Activated CD8-positive, alpha-beta memory T cell treated with anti-CD3 and anti-CD28 coated beads for 36 hours (primary cell): ENCODE measurements around the gene SIPA1L3. TPM values are rescaled to one million over a fixed set of nuclear protein-coding genes. Genes with fewer than 3 reads are reported as not detected.

Source experiments
- CTCF ChIA-PET: fragments of 350-600 bp; sonication (Branson Sonifier 250); formaldehyde crosslinking; loops from one replicate; lab custom pipeline; 2021; ENCODE audit warnings: antibody characterized with exemption; lab: Charles Lee
- POLR2A ChIA-PET: fragments of 350-600 bp; sonication (Branson Sonifier 250); formaldehyde crosslinking; loops from one replicate; lab custom pipeline; 2021; ENCODE audit warnings: antibody characterized with exemption; lab: Charles Lee
- total RNA-seq, 2 experiments: library from RNA; stranded (reverse); gene quantifications; one replicate each; pipeline ENCODE4 v1.2.3, GENCODE V29; 2021

SIPA1L3 gene
- total RNA-seq, 2 experiments from 2014 or later, result 14.0 to 15.3 TPM

DNA sequence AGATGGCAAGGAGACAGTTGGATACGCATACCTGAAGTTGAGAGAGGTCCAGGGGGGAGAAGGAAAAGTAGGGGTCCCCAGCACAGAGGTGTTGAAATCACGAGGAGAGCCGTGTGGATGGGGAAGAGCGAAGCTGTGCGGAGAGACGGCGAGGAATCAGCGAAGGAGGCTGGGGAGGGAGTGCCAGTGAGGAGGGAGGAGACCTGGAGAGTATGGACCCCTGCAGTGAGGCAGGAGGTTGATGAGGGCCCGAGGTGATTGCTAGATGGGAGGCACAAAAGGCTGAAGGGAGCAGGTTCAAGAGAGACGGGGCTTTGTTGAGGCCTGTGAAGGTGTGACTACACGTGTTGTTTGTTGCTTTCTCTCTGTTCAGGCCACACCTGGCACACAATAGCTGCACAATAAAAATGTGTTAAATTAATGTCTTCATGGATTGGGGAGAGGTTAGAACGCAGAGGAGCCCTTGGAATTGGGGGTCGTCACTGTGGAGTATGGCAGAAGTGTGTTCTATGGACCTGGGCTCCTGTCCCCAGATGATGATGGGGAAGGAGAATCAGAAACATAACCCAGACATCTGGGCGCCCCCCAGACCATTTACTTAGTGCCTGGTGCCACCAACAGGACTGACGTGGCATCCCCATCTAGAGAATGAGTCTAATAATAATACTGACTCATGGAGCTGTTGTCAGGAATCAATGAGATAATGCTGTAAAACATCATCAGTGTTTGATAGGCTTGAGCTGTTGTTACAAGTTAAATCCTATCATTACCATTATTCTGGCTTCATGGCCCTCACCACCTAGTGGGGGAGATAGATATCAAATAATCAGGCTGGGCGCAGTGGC lies 137.5 kb downstream of the SIPA1L3 start:
- POLR2A ChIA-PET, result no interaction called here
- CTCF ChIA-PET, result interaction anchor here (1.4 kb wide), 1 partner anchor 142 kb away, joined by 3 read pairs; no protein-coding TSS in a partner anchor

DNA sequence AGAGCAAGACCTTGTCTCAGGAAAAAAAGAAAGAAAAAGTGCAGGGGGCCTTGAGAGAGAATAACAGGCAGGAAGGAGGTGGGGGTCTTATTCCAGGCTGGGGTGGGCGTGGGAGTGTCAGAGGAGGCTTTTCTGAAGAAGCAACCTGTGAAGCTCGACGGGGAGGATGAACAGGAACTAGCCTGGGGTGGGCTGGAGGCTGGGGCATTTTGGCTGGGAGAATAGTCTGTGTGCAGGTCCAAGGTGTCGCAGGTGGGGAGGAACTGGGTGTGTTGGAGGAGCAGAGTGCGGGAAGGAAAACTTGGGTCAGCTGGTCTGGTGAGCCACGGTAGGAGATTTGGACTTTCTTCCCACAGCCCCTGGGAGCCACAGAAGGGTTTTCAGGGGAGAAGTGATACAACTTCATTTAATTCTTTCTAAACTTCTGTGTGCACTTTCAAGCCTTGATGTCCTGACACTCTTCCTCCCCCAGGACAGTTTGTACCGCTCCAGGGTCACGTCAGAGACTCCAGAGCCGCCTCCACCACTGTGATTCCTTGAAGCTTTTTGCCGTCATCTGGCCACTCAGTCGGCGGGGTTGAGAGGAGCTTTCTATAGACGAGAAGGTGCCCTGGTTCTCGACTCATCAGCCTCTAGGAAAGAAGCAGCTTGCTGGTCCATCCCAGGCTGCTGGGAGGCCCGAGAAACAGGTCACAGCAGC lies 138.7 kb downstream of the SIPA1L3 start:
- ChIA-PET POLR2A (no interaction called here), CTCF (interaction anchor here (1.4 kb wide), 1 partner anchor 143 kb away, joined by 3 read pairs; no protein-coding TSS in a partner anchor)

DNA sequence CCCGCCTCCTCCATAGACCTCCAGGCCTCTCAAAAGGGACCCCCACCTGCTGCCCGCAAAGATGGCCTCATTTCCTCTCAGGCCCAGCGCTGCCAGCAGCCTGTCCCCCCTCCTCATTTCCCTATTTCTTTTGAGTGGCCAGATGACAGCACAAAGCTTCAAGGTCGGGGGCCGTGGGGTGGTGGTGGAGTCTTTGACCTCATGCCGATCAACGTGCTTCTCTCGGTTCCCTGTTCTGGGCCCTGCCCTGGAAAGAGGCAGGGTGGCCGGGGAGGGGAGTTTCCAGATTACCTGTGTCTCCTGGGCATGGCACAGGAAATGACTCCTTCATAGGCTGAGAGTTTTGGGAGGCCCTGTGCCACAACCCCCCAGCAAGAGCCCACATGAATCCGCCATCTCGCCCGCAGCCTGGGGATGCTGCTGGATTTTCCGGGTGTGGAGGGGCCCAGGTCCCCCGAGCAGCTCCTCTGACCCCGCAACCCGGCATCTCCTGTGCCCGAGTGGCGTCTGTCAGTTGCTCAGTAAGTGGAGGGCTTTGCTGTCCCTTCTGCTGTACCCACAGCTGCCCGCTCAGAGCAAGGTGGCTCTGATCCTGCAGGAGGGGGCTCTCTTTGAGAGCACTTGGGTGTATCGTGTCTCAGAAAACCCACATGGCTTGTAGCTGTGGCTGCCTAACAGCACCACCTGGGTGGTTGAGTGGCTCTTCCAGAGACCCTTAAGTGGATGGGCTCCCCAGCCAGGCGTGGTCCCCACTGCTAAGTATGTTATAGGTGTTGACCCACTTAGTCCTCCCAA lies 139.4 kb downstream of the SIPA1L3 start:
- CTCF ChIA-PET, result no interaction called here

DNA sequence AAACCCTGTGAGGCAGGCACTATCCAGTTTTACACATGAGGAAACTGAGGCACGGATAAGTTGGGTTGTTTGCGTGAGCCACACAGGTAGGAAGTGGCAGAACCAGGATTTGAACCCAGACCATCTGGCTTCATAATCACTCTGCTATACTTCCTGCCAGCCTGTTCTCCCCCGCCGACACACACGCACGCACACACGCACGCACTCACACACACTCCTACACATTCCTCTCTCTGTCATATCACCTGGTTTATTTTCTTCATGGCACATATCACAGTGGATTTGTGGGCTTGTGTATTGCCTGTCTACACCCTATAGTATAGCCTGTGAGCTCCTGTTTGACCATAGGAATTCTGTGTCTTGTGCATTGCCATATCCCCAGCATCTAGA lies 140.0 kb downstream of the SIPA1L3 start:
- POLR2A ChIA-PET, result no interaction called here
- CTCF ChIA-PET, result no interaction called here

More for the DNA sequence above, 139.4 kb downstream of the SIPA1L3 start:
- POLR2A ChIA-PET, result no interaction called here

DNA sequence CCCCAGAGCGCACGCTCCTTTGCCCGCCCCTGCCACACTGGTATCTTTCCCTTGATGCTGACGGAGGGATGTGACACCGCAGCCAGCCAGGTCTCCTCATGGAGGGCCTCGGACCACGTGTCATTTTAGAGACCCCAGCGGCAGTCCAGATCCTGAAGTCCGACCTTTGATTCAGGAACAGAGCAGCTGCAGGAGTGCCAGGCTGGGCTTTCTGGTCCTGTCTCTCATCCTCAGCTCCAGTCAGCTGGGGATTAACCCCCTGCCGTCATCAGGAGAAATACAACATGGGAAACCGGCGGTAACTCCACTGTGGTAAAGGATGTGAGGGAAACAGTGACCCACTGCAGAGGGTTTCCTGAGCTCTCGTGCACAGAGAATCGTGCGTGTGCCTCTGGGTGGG lies 140.6 kb downstream of the SIPA1L3 start:
- ChIA-PET POLR2A (no interaction called here), CTCF (interaction anchor here (0.8 kb wide), 1 partner anchor 145 kb away, joined by 3 read pairs; no protein-coding TSS in a partner anchor)

DNA sequence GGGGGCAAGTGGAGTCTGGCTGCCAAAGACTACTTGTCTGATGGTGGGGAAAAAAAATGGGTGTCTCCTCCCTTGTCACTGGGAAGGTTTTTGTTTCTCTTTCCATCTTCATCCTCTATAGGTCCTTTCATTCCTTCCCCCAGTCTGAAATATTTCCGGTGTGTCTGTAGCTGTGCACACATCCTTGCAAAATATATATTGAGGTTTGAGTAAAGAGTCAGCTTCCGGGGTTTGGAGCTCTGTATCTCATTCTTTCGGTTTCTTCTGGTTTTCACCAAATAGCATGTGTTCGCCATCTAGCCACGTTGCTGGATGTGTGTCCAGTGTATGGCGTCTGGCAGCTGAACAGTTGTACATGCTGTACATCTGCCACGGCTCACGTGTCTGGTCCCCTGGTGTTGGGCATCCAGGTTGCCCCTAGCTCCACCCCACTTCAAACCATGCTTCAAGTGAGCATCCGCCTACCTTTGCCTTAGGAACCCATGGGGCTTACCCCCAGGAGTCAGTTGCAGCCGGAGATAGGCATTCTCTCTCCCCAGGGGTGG lies 142.2 kb downstream of the SIPA1L3 start:
- CTCF ChIA-PET, result interaction anchor here (0.8 to 1.0 kb wide), 3 partner anchors 143 to 151 kb away, joined by 3 to 6 read pairs (median 3); partner anchors contain the start of genes SIPA1L3 and WDR87
- POLR2A ChIA-PET, result interaction anchor here (0.7 to 1.1 kb wide), 4 partner anchors 10 to 1560 kb away, joined by 3 to 11 read pairs (median 6); partner anchors contain the start of gene ZNF566

DNA sequence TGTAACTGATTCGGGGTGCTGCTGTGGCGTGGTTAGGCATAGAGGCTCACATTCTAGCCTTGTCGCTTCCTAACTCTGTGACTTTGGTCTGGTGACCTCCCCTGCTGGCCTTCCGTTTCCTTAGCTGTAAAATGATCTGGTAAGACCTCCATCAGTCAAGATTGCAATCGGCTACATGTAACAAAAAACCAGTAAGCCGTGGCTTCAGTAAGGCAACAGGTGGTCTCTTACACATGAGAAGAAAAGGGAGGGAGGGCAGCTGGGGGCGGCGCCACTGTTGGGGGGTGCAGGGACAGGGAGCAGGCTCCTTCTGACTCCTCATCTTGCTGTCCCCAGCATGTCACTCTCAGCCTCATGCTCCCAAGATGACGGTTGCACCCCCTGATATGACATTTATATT lies 148.0 kb downstream of the SIPA1L3 start:
- POLR2A ChIA-PET, result no interaction called here
- CTCF ChIA-PET, result no interaction called here

DNA sequence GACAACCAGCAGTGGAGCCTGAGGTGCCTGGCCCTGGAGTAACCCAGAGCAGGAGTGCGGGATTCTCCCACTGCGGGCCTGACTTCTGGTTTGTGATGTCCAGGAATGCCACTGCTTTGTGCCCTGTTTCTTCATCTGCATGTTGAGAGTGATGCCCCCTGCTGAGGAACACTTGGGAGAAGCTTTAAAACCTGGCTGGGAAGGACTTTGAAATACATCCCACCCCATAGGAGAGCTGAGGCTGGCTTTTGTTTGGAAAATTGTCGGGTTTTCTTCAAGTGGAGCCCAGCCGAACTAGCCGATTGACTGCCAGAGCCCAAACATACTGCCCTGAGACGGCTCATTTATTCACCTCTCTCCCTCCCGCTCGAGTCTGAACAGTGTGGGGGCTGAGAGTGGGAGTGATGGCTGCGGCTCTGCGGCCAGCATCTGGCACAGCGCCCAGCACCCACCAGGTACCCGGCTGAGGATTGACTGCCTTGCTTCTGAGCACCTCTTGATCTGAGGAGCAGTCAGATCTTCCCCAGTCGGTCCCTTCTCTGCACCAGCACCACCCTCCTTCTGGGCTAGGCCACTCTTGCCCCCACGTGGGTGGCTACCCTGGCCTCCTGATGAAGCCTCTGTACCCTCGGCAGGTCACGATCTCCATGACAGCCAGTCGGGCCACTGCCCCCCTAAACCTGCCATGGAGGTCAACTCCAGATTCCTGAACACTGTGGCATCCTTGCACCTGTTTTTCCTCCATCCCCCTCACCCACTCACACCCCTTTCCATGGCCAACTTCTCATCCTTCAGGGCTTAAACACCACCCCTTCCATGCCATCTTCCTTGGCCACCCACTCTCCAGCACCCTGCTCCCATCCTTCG lies 148.9 kb downstream of the SIPA1L3 start:
- ChIA-PET CTCF (no interaction called here), POLR2A (no interaction called here)

DNA sequence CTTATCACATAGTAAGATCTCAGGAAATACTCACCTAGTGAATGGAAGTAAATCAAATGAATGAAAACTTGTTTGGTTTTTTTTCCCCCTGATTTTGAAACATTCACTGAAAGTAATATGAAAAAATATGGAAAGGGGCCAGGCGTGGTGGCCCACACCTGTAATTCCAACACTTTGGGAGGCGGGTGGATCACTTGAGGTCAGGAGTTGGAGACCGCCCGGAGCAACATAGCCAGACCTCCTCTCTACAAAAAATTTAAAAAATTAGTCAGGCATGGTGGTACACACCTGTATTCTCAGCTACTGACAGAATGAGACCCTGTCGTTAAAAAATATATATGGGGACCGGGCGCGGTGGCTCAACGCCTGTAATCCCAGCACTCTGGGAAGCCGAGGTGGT lies 149.6 kb downstream of the SIPA1L3 start:
- CTCF ChIA-PET, result no interaction called here

GRCh38 chr19:38057959-38058690 lies 151.1 kb downstream of the SIPA1L3 start:
- POLR2A ChIA-PET, result interaction anchor here (0.7 kb wide), 1 partner anchor 207 kb away, joined by 16 read pairs; no protein-coding TSS in a partner anchor
- CTCF ChIA-PET, result interaction anchor here (1.4 kb wide), 1 partner anchor 156 kb away, joined by 3 read pairs; no protein-coding TSS in a partner anchor

More for the DNA sequence above, 149.6 kb downstream of the SIPA1L3 start:
- POLR2A ChIA-PET, result no interaction called here

DNA sequence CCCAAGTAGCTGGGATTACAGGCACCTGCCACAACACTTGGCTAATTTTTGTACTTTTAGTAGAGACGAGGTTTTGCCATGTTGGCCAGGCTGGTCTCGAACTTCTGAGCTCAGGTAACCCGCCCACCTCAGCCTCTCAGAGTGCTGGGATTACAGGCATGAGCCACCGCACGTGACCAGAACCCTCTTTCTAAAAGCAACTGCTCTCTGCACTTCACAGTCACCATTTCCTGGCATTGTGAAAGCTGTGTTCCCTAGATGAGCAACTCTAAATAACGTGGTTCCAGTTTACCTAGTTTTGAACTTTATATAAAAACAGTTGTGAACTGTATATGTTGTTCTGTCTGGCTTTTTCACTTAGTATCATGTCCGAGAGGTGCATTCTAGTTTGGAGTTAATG lies 152.9 kb downstream of the SIPA1L3 start:
- CTCF ChIA-PET, result no interaction called here
- POLR2A ChIA-PET, result interaction anchor here (0.6 kb wide), 1 partner anchor 10 kb away, joined by 3 read pairs; no protein-coding TSS in a partner anchor

GRCh38 chr19:38060331-38060730 lies 153.3 kb downstream of the SIPA1L3 start:
- CTCF ChIA-PET, result no interaction called here
- POLR2A ChIA-PET, result no interaction called here

DNA sequence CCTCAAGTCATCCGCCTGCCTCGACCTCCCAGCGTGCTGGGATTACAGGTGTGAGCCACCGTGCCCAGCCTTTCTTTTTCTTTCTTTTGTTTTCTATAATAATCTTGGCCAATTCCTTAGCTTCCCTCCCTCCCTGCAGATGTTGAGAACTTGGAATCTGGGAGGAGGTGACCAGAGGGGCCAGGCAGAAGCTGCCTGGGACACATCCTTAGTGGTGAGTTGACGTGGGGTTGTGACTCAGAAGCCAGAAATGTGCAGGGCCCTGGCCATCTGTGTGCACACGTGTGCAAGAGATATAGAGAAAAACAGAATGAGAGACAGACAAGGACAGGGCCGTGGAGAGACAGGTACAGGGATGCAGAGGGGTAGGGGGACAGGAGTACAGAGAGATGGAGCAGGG lies 154.3 kb downstream of the SIPA1L3 start:
- ChIA-PET CTCF (no interaction called here), POLR2A (no interaction called here)

- POLR2A ChIA-PET, result no interaction called here
- CTCF ChIA-PET, result no interaction called here
Measured at GRCh38 chr19:38062959-38063761, 156.2 kb downstream of the SIPA1L3 start.

DNA sequence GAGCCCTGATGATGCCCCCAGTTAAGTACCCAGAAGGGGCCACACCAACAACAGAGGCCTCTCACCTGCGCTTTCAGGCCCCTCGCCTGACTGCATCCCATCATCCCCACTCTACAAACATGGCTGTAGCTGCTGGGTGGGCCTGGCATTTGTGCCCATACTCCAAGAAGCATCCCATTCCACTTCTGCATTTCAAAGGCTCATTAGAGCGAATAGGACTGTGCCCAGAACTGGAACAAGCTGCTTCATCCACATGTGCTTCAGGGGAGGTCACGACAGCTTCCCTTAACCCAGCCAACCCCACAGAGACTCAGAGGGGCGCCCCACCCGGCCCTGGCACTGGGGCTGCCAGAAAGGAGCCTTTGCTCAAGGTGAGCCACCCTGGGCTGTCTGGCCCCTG lies 156.9 kb downstream of the SIPA1L3 start:
- ChIA-PET POLR2A (no interaction called here), CTCF (no interaction called here)

GRCh38 chr19:38064661-38065425 lies 157.8 kb downstream of the SIPA1L3 start:
- POLR2A ChIA-PET, result no interaction called here
- CTCF ChIA-PET, result interaction anchor here (0.7 to 0.9 kb wide), 3 partner anchors 12 to 162 kb away, joined by 3 to 4 read pairs (median 3); no protein-coding TSS in a partner anchor
